DOHH2 (cell line): ENCODE data around the gene HOXC5.

Experiments
- EZH2phosphoT487 ChIP-seq: fragments of 200-600 bp; sonication (generic); IDR thresholded peaks from 2 replicates; pipeline ENCODE4 v1.6.1; 2017; ENCODE audit warnings: borderline replicate concordance, mild to moderate bottlenecking, antibody characterized with exemption, low read length, moderate library complexity, mixed read lengths
- TF ChIP-seq, protein P1 (sequence below): fragments of 200-600 bp; sonication (generic); IDR thresholded peaks from one replicate; pipeline ENCODE4 v1.5.1; 2014; ENCODE audit warnings: antibody characterized with exemption, mild to moderate bottlenecking, low read depth, low read length; ENCODE audit not compliant: poor library complexity, severe bottlenecking

DNA sequence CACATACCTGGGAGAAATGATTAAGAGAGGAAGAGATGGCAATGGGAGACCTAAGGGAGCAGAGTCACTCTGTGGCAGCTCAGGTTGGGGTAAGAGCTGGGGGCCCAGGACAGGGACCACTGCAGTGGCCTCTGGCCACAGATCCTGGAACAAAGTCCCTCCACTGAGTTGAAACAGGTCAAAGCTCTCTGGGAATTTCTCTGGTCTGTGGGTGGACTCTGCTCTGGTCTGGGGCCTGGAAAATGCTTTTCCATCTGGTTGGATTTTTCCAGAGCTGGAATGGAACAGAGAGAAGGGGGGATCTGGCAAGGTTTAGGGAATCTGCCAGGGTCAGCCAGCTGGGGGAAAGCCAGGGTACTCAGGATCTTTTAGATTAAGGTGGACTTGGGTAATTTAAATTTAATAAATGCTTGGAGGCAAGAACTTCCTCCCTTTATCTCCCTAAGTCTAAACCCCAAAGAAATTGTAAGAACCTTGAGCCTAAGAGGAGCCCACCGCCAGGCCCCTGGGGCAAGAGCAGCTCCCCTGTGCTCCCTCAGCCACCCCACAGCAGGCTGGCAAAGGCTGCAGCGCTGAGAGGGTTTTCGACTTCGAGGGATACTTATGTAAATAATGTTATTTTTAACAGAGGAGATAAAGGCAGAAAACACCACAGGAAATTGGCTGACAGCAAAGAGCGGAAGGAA is 44.2 kb upstream of the HOXC5 start:
- TF ChIP-seq, protein P1, sequence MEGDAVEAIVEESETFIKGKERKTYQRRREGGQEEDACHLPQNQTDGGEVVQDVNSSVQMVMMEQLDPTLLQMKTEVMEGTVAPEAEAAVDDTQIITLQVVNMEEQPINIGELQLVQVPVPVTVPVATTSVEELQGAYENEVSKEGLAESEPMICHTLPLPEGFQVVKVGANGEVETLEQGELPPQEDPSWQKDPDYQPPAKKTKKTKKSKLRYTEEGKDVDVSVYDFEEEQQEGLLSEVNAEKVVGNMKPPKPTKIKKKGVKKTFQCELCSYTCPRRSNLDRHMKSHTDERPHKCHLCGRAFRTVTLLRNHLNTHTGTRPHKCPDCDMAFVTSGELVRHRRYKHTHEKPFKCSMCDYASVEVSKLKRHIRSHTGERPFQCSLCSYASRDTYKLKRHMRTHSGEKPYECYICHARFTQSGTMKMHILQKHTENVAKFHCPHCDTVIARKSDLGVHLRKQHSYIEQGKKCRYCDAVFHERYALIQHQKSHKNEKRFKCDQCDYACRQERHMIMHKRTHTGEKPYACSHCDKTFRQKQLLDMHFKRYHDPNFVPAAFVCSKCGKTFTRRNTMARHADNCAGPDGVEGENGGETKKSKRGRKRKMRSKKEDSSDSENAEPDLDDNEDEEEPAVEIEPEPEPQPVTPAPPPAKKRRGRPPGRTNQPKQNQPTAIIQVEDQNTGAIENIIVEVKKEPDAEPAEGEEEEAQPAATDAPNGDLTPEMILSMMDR = no peak
- no peak for TF ChIP-seq EZH2phosphoT487
